GM18511 (cell line): ENCODE results near the gene EVC2.

Experiments
- ATAC-seq: cut with Tn5 transposase; IDR thresholded peaks from one replicate; pipeline ENCODE4 v1.9.1; 2021; ENCODE audit warnings: mild to moderate bottlenecking, moderate library complexity; ENCODE audit not compliant: unreplicated experiment

EVC2 gene

DNA sequence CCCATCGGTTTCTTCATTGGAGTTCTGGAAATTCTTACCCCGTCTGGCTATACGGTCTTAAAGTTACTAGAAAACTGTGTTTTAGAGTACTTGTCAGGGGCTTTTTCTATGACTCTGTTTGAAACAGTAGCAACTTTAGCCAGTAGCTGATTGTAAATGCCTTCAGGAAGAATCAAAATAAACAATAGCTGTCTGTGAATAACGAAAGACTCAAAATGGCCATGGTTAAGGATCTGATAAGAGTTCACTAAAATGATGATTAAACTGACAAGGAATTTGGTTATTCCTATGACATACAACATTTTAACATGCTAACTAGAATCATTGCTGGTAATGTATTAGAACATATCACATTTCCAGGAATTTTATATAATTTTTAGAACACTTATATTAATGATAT, 191.0 kb downstream of the EVC2 start:
- no peak for ATAC-seq

DNA sequence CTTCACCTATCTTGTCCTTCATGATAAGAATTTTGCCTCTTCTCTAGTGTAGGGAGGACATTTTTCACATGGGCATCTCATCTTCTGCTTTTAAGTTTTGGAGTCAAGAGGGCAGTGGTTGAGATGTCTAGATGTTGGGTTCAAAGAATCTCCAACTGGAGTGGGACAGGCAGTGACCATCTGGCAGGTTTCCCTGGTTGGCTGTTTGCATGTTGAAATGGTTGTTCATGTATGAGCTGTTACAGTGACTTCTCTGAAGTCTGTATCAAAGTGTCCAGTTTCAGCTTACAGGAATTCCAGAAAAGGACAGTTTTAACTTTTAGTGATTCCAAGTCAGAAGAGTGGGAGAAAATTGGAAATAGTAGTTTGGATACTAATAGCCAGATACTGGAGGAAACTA, 192.7 kb downstream of the EVC2 start:
- ATAC-seq, result no peak
